ENCODE measurements around the gene MAFB. TPM values are rescaled to one million over a fixed set of nuclear protein-coding genes. Genes with fewer than 3 reads are reported as not detected.

MAFB gene
- total and polyA plus RNA-seq, 11 donors, result 2.0 to 62.1 (median 7.8) TPM

DNA sequence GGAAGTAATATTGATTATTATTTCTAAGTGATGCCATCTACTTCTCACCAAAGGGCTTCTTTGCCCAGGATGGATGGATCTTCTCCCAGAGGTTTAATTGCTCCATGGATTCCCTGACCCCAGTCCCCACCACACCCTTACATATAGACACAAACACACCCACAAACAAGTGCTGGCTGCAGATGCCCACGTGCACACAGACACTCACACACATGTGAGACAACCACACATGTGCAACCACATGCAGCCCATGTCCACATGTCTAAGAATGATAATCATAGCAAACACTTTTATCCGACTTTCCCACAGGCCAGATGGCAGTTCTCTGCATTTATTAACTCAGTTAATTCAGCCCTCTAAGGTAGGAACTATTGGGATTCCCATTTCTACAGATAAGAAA is 44.2 kb downstream of the MAFB start:
- ATAC-seq, result no peak

DNA sequence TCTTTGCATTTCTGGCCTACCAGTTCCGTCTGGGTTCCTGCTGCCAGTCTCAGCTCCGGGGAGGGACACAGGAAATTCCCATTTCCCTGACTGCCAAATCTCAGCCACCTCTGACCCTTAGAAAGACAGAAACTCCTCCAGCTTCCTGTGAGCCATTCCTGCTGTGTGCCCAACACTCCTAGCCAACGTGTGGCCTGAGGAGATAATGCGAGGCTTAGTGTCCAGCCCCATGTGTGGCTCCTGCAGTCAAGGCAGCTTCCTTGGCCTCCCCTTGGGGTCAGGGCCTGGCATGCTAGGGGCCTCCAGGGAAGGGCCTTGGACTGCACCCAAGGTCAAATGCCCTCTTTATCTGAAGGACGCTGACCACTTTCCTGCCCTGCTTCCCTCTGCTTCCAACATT is 45.1 kb downstream of the MAFB start:
- no peak for TF ChIP-seq POLR2A (IDR thresholded peaks at IDR 0.05)
- TF ChIP-seq, protein P1, sequence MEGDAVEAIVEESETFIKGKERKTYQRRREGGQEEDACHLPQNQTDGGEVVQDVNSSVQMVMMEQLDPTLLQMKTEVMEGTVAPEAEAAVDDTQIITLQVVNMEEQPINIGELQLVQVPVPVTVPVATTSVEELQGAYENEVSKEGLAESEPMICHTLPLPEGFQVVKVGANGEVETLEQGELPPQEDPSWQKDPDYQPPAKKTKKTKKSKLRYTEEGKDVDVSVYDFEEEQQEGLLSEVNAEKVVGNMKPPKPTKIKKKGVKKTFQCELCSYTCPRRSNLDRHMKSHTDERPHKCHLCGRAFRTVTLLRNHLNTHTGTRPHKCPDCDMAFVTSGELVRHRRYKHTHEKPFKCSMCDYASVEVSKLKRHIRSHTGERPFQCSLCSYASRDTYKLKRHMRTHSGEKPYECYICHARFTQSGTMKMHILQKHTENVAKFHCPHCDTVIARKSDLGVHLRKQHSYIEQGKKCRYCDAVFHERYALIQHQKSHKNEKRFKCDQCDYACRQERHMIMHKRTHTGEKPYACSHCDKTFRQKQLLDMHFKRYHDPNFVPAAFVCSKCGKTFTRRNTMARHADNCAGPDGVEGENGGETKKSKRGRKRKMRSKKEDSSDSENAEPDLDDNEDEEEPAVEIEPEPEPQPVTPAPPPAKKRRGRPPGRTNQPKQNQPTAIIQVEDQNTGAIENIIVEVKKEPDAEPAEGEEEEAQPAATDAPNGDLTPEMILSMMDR (IDR thresholded peaks at IDR 0.05), result no peak
- H3K27ac ChIP-seq, result no peak overlapping the region
- WGBS, 4 donors, result 23 to 66% (median 34%) methylated on average over 3 to 5 of the region's 5 CpGs
- no peak overlapping the region for H3K4me3 ChIP-seq
- H3K4me1 ChIP-seq, result peaks cover 0 to 11% (median 3%) of the 10 kb centered on the region in 12 donors
- no peaks in the 10 kb centered on the region for H3K36me3 ChIP-seq
- no peak for DNase-seq
- H3K9me3 ChIP-seq, result no peaks in the 10 kb centered on the region
- intact Hi-C loops (cut with DNase I), result no loop called here
- peak in 1 of 4 donors; percentile 27 for ATAC-seq
- peaks cover 0 to 11% (median 0%) of the 10 kb centered on the region in 9 donors for H3K27me3 ChIP-seq

More for the DNA sequence above, 44.2 kb downstream of the MAFB start:
- TF ChIP-seq, protein P1 (IDR thresholded peaks at IDR 0.05), result no peak
- no peak for TF ChIP-seq POLR2A (IDR thresholded peaks at IDR 0.05)
- Histone ChIP-seq H3K27me3 (peaks cover 0 to 11% (median 0%) of the 10 kb centered on the region in 9 donors), H3K4me3 (no peak overlapping the region), H3K36me3 (no peaks in the 10 kb centered on the region), H3K4me1 (peaks cover 0 to 11% (median 3%) of the 10 kb centered on the region in 12 donors), H3K27ac (no peak overlapping the region), H3K9me3 (no peaks in the 10 kb centered on the region)
- WGBS, 4 donors, result 89 to 100% (median 94%) methylated on average over 2 of the region's 2 CpGs
- intact Hi-C loops (cut with DNase I), result no loop called here
- no peak for DNase-seq

DNA sequence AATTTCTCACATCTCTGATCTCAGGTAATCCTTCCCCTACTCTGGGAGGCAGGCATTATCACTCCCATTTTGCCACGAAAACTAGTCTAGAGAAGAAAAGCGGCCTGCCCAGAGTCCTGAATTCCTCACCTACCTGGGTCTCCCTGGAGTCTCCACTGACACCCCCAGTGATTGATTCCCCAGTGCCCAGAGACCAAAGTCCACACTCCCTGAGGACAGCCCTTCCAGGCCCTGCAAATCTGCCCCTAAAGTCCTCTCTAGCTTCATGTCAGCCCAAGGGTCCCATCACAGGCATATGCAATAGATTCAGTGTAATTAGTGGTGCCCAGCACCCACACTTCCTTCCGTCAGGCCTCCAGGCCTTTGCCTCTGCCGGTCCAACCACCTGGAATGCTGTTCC is 47.2 kb downstream of the MAFB start:
- intact Hi-C loops (cut with DNase I), result no loop called here
- TF ChIP-seq POLR2A (IDR thresholded peaks at IDR 0.05), result no peak
- TF ChIP-seq, protein P1 (IDR thresholded peaks at IDR 0.05), result no peak
- ATAC-seq (no peak), DNase-seq (no peak)
- H3K4me1 ChIP-seq, result peaks cover 0 to 11% (median 3%) of the 10 kb centered on the region in 12 donors
- no peaks in the 10 kb centered on the region for H3K9me3 ChIP-seq
- no peaks in the 10 kb centered on the region for H3K36me3 ChIP-seq
- peaks cover 0 to 10% (median 0%) of the 10 kb centered on the region in 9 donors for H3K27me3 ChIP-seq
- no peak overlapping the region for H3K27ac ChIP-seq
- H3K4me3 ChIP-seq, result no peak overlapping the region
- 64 to 84% (median 74%) methylated on average over 4 of the region's 4 CpGs for WGBS, 4 donors

DNA sequence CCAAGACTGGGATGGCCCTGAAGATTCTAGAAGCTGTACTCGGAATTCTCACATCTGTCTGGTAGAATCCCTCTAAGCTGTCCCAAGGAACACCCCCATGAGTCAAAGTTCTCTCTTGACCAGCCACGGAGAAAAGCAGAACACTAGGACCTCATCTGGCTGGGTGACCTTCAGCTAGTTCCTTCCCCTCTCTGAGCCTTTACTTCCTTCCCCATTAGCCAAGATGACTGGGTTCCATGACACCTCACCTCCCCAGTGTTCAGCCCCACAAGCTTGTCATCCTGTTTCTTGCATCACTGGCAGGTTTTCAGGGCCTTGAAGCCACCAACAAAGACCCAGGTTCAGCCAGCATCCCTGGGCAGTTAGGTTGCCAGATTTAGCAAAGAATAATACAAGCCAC is 47.8 kb downstream of the MAFB start:
- H3K27ac ChIP-seq, result no peak overlapping the region
- intact Hi-C loops (cut with DNase I), result no loop called here
- DNase-seq (no peak), ATAC-seq (no peak)
- H3K9me3 ChIP-seq, result no peaks in the 10 kb centered on the region
- no peak overlapping the region for H3K4me3 ChIP-seq
- H3K27me3 ChIP-seq, result peaks cover 0 to 9% (median 0%) of the 10 kb centered on the region in 9 donors
- no peaks in the 10 kb centered on the region for H3K36me3 ChIP-seq
- no peak for TF ChIP-seq POLR2A (IDR thresholded peaks at IDR 0.05)
- TF ChIP-seq, protein P1 (IDR thresholded peaks at IDR 0.05), result no peak
- peaks cover 0 to 6% (median under 1%) of the 10 kb centered on the region in 12 donors for H3K4me1 ChIP-seq
- 69 to 79% (median 74%) methylated on average over 2 of the region's 2 CpGs for WGBS, 4 donors
